Testis (tissue), 3 donors: ENCODE measurements around the gene LRGUK. TPM values are rescaled to one million over a fixed set of nuclear protein-coding genes. Genes with fewer than 3 reads are reported as not detected.

Experiments
- DNase-seq: peaks from one replicate; pipeline ENCODE4 v3.0.0-alpha.2; 2019
- H3K27ac ChIP-seq, 2 donors: fragments of 200-600 bp; sonication (generic); one replicate each; pipeline ENCODE4 v1.5.1; 2019
- H3K27me3 ChIP-seq: fragments of 200-600 bp; sonication (generic); one replicate; pipeline ENCODE4 v1.5.1; 2019
- H3K36me3 ChIP-seq: fragments of 200-600 bp; sonication (generic); one replicate; pipeline ENCODE4 v1.5.1; 2017; ENCODE audit warnings: low read depth; ENCODE audit errors: missing control alignments
- H3K4me1 ChIP-seq: fragments of 200-600 bp; sonication (generic); one replicate; pipeline ENCODE4 v1.5.1; 2019
- H3K4me3 ChIP-seq, 2 donors: fragments of 200-600 bp; sonication (generic); one replicate each; pipeline ENCODE4 v1.5.1; 2017 to 2019
- H3K9me3 ChIP-seq: fragments of 200-600 bp; sonication (generic); one replicate; pipeline ENCODE4 v1.5.1; 2017
- CTCF ChIP-seq, 3 experiments: fragments of 450-650 bp in 2 of 3; fragments of 200-600 bp in 1 of 3; sonication (generic) in 1 of 3; IDR thresholded peaks; one replicate each; pipeline ENCODE4 v1.5.1; 2016 to 2019; ENCODE audit warnings: antibody characterized with exemption in 3 of 3, mild to moderate bottlenecking in 2 of 3, moderate library complexity in 1 of 3
- POLR2A ChIP-seq: fragments of 450-650 bp; IDR thresholded peaks from one replicate; pipeline ENCODE4 v1.6.1; 2017; ENCODE audit warnings: antibody characterized with exemption, mild to moderate bottlenecking, moderate library complexity
- WGBS, 2 donors: methylation state at CpG; one replicate each; pipeline ENCODE4 v1.1.5; 2018; 5-methylcytosine and 5-hydroxymethylcytosine counted together
- intact Hi-C: fragments of 100-400 bp; cut with DNase I; formaldehyde crosslinking; loops from one replicate; pipeline ENCODE4 v1.15.1; 2023; ENCODE audit warnings: low total_unique reads
- polyA plus RNA-seq: library from polyadenylated mRNA; stranded (reverse); fragments of 350-450 nt; fragmentation: Illumina TruSeq; extraction: RNeasy Lipid Tissue Mini Kit (QIAGEN cat#74804); gene quantifications from one replicate; pipeline ENCODE4 v1.2.3, GENCODE V29; 2014; ENCODE audit warnings: low read depth, low replicate concordance; ENCODE audit not compliant: insufficient read depth
- total RNA-seq, 2 donors: library from RNA; depleted of rRNA; stranded (reverse); fragments of >200 nt; gene quantifications; one replicate each; pipeline ENCODE4 v1.2.3, GENCODE V29; 2016

The LRGUK gene
- total and polyA plus RNA-seq, 3 donors from 2014 or later = 9.4 to 16.1 (median 13.0) TPM

DNA sequence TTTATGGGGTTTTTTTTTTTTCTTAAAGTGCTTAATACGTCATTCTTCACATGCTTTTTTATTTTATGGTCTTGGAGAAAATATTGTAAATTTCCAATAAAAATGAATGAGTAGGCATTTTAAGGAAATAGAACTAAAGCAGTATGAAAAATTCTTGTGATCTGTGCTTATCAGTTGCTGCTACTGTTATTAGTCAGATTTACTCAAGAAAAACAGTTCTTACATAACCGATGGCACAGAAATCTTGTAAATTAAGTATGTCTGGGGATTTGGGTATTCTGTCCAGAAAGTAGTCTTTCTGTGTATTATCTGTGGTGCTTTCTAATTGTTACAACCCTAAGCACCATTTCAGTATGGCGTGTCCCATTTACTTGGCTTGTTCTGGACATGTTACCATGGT, 64.7 kb downstream of the LRGUK start:
- Histone ChIP-seq H3K9me3 (no peaks in the 10 kb centered on the region), H3K27me3 (no peaks in the 10 kb centered on the region), H3K36me3 (no peaks in the 10 kb centered on the region), H3K4me1 (no peaks in the 10 kb centered on the region), H3K27ac (no peak overlapping the region), H3K4me3 (no peak overlapping the region)
- no peak for DNase-seq
- no peak for TF ChIP-seq POLR2A
- no peak for TF ChIP-seq CTCF (IDR thresholded peaks at IDR 0.05)
- WGBS, 2 donors = 76 to 85% methylated on average over 3 of the region's 3 CpGs
- intact Hi-C loops = no loop called here

- WGBS, 2 donors = 94 to 100% methylated on average over 1 of the region's 1 CpG
- Histone ChIP-seq H3K4me3 (no peak overlapping the region), H3K36me3 (no peaks in the 10 kb centered on the region), H3K27me3 (no peaks in the 10 kb centered on the region), H3K27ac (no peak overlapping the region), H3K4me1 (no peaks in the 10 kb centered on the region), H3K9me3 (no peaks in the 10 kb centered on the region)
- DNase-seq = no peak
- intact Hi-C loops = no loop called here
- TF ChIP-seq POLR2A = no peak
- TF ChIP-seq CTCF (IDR thresholded peaks at IDR 0.05) = no peak
Measured at GRCh38 chr7:134193240-134193639, 66.1 kb downstream of the LRGUK start.

- Histone ChIP-seq H3K36me3 (no peaks in the 10 kb centered on the region), H3K27me3 (no peaks in the 10 kb centered on the region), H3K4me3 (no peak overlapping the region), H3K9me3 (no peaks in the 10 kb centered on the region), H3K4me1 (no peaks in the 10 kb centered on the region), H3K27ac (no peak overlapping the region)
- no peak for TF ChIP-seq CTCF (IDR thresholded peaks at IDR 0.05)
- no peak for TF ChIP-seq POLR2A
- intact Hi-C loops = no loop called here
- DNase-seq = no peak
Measured at GRCh38 chr7:134195252-134195651, 68.1 kb downstream of the LRGUK start.

DNA sequence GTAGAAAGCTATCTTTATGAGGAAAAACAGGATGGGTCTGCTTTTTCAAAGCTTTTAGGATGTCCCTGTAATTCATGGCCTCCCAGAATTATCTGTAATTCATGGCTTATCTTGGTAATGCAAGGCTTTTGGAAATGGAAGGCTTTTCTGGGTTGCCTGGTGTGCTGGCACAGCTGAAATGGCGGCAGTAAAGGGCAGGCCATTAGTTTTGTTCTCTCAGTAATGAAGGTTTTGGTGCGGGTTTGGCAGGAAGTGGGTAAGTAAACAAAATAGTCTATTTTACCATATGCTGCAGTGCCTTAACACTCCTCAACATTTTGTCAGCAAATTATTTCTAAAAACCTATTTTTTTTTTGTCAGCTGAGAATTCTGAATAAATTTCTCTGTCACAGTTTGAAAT, 69.3 kb downstream of the LRGUK start:
- Histone ChIP-seq H3K4me3 (no peak overlapping the region), H3K4me1 (no peaks in the 10 kb centered on the region), H3K36me3 (no peaks in the 10 kb centered on the region), H3K27me3 (no peaks in the 10 kb centered on the region), H3K9me3 (no peaks in the 10 kb centered on the region), H3K27ac (no peak overlapping the region)
- TF ChIP-seq CTCF (IDR thresholded peaks at IDR 0.05) (no peak), POLR2A (no peak)
- no peak for DNase-seq
- intact Hi-C loops = no loop called here
- 79 to 90% methylated on average over 2 of the region's 2 CpGs for WGBS, 2 donors

DNA sequence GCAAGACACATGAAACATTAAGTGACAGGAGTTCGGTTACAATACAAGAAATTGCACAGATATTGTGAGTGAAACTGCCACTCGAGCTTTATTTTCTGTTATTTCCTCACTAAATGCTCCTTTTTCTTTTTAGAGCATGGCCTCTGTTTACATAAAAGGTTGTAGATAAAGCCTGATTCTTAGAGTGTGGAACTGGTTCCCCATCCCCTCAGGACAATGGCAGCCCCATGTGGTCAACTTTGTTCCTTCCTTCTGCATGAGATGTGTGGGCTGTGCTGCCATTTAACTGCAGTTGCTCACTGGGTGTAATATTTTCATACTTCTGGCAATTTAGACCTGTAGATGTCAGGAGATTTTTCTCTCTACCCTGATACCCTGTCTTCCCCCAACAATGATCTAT, 70.2 kb downstream of the LRGUK start:
- Histone ChIP-seq H3K4me3 (no peak overlapping the region), H3K27ac (no peak overlapping the region), H3K9me3 (no peaks in the 10 kb centered on the region), H3K36me3 (no peaks in the 10 kb centered on the region), H3K4me1 (no peaks in the 10 kb centered on the region), H3K27me3 (no peaks in the 10 kb centered on the region)
- WGBS, 2 donors = 86 to 97% methylated on average over 2 of the region's 2 CpGs
- DNase-seq = no peak
- intact Hi-C loops = no loop called here
- TF ChIP-seq CTCF (IDR thresholded peaks at IDR 0.05) (no peak), POLR2A (no peak)
